GM21737 (cell line): ENCODE data around the gene SLC9C2.

Experiments
- ATAC-seq: cut with Tn5 transposase; IDR thresholded peaks from one replicate; pipeline ENCODE4 v1.9.1; 2021; ENCODE audit warnings: mild to moderate bottlenecking, moderate library complexity; ENCODE audit not compliant: unreplicated experiment

Gene SLC9C2

DNA sequence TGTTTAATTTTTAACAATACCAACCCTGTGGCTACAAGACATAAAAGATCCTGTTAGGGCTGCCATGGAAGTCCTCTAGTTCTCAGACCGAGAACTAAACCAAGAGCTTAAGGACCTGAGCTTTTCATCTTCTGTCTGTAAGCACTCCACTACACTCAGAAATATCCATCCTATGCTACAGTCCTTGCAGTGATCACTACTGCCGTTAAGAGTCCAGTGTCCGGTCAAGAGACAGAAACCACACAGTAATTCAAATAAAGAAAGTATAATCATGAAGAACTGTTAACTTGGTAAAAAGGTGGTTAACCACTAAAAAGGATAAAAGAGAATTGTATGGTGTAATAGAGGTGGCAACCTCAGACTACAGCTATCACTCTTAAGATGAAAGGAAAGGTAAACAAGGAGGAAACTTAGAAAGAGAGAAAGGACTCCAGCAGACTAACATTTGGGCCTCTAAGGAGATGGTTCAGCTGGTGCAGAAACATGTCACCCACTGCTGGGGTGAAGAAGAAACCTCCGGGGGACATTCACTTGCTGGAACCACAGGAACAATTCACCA is 147.8 kb downstream of the SLC9C2 start:
- no peak for ATAC-seq

DNA sequence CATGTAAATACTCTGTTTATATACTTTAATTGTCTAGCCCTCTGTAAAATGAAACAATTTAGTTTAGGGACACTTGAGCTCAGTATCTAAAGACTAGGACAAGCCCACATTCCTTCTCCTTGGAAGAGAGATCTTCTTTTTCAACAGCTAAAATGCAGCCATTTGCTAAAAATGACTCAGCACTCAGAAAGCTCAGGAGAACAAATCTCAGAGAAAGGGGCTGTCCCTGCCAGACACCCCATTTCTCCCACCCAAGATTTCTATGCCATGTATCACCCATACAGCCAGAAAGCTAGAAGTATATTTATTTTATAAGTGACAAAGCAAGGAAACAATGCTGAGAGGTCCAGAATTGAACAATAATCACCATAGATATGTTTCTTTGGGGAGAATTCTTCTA is 148.9 kb downstream of the SLC9C2 start:
- no peak for ATAC-seq

DNA sequence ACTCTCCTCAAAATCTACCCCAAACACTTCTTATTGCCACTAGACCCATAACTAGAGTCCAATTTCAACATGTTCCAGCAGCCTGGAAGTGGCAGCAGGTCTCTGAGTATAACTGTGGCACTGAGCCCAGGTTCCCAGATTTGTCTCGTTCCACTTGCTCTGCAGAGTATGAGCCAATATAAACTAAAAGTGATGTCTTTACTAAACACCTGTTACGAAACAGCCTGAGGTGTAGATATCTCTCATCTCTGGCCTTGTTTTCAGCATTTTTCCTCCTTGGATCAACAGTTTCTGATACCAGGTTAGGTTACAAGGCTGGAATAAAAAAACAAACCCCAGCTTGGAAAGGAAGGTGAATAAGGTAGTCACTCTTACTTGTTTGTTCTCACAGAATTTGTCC is 150.9 kb downstream of the SLC9C2 start:
- ATAC-seq, result no peak
